Stimulated activated CD4-positive, alpha-beta T cell treated with anti-CD3 and anti-CD28 coated beads, Interleukin-2, amount 100 ng/mL, for 48 hours (primary cell): ENCODE results near the gene NR3C2.

Experiments used
- DNase-seq, 2 donors: peaks; one replicate each; pipeline ENCODE4 v3.0.0-alpha.2; 2020

NR3C2 gene

GRCh38 chr4:148034813-148035212 is 407.4 kb downstream of the NR3C2 start:
- no peak for DNase-seq

- DNase-seq = no peak
Observed at GRCh38 chr4:148030193-148030873, 411.9 kb downstream of the NR3C2 start.

- no peak for DNase-seq
Observed at GRCh38 chr4:148029781-148030180, 412.4 kb downstream of the NR3C2 start.
